Activated T-cell treated with anti-CD3 and anti-CD28 coated beads, Interleukin-2, amount 50 U/mL, for 48 hours (primary cell): Measurements from ENCODE around the gene WDFY2.

Experiments used
- DNase-seq, 2 experiments: peaks; one replicate each; pipeline ENCODE4 v3.0.0-alpha.2; 2020

Gene WDFY2

GRCh38 chr13:51717786-51718398 lies 133.6 kb downstream of the WDFY2 start:
- DNase-seq, result no peak

GRCh38 chr13:51719394-51719793 lies 135.1 kb downstream of the WDFY2 start:
- DNase-seq, result no peak

- DNase-seq, result no peak
Observed at GRCh38 chr13:51721496-51721895, 137.2 kb downstream of the WDFY2 start.

DNA sequence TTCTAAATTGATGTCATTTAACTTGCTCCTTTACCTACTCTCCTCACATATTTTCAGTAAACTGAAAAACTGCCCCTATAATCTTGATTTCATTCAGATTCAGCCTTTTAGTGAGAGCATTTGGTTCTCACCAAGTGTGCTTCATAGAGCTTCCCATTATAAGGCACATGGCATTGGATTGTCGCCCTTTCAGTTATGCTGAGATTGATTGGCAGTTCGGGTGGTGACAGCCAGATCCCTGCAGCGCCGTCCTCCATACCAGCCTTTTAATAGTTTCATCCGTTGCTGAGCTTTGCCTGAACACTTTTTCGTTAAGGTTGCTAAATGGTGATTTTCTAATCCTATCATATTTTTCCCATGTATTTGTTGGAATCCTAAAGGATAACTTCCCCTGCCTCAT lies 139.3 kb downstream of the WDFY2 start:
- DNase-seq, result no peak

DNA sequence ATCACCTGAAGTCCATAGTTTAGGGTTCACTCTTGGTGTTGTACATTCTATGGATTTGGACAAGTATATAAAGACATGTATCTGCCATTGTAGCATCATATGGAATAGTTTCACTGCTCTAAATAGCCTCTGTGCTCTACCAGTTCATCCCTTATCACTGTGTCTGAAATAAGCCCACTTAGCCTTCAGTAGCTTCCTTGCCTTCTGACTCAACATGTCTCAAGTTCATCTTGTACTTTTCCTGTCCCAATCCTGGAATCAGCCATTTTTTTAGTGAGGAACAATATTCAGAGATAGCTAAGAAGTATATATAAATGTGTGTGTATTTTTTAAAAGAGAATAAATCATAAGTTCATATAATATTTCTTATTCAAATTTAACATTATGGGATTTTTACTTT lies 140.5 kb downstream of the WDFY2 start:
- DNase-seq, result no peak

GRCh38 chr13:51726446-51727193 lies 142.4 kb downstream of the WDFY2 start:
- no peak for DNase-seq

GRCh38 chr13:51727634-51728274 lies 143.5 kb downstream of the WDFY2 start:
- DNase-seq, result no peak

DNA sequence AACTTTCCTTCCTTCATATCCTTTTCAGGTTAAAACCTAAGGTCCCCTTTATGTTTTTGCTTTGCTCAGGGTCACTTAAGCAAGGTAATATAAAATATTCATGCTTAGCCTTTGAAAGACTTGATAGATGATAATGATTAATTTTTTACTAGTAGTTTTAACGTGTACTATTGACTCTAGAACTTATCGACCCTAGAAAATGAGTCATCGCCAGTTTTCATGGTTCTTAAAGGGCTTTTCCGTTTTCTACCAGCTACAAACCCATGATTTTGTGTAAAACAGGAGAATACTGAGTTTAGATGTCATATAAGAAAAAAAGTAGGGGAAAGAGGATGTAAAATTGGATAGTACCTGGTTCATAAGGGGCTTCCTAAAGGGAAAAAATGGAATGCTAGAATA lies 144.0 kb downstream of the WDFY2 start:
- no peak for DNase-seq

DNA sequence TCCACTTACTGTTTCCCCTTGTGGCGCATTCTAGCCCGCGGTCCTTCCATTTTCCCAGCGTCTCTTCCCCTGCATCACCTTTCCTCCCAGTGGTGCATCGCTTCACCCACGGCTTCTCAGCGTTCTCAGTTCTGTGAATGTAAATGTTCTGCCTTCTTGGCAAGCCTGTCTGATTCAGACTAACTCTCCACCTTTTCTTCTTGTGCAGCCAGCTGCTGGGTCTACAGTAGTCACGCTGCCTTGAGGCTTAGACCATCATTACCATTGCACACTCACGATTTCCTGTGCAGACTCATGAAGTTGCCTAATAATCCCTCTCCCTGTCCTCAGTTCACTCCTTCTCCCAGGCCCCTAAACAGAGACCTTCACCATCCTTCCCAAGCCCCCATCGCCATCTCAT lies 144.7 kb downstream of the WDFY2 start:
- DNase-seq, result no peak

DNA sequence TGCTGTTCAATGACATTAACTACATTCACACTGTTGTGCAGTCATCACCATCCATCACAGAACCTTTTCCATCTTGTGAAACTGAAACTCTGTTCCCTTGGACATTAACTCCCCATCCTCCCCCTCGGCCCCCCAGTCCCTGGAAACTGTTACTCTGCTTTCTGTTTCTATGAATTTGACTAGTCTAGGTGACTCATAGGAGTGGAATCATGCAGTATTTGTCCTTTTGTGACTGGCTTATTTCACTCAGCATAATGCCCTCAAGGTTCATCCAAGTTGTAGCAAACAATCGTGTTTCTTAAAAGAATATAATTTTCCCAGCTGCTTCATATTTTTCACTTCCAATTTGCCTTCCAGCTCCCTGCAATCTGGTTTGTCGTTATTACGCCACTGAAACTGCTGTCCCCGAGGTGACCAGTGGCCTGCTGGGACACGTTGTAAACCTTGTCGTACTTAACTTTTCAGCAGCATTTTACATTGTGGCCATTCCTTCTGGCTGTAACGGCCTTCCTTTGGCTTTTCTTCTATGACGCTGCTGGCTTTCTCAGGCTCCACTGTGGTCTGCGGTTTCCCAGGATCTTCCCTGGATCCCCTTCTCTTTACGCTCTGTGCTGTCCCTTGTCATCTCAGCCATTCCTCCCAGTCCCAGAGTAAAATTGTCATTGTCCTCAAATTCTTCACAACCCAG lies 145.7 kb downstream of the WDFY2 start:
- DNase-seq, result peak; percentile 50 to 60

DNA sequence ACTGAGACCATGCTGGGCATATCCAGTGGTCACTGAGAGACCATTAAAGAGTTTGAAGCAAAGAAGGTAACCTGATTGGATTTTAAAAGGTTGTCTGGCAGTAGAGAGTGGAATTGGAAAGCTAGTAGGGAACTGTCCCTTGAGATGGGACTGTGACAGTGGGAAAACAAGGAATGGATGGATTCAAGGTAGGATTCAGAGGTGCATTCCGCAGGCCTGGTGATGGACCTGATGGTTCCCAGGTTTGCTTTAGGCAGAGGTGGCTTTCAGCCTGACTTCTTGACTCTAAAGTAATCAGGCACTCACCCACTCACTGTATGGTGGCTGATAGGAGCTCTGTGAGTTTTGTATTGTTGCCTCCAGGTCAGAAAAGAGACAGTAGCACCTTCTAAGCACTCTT lies 146.7 kb downstream of the WDFY2 start:
- DNase-seq, result no peak

DNA sequence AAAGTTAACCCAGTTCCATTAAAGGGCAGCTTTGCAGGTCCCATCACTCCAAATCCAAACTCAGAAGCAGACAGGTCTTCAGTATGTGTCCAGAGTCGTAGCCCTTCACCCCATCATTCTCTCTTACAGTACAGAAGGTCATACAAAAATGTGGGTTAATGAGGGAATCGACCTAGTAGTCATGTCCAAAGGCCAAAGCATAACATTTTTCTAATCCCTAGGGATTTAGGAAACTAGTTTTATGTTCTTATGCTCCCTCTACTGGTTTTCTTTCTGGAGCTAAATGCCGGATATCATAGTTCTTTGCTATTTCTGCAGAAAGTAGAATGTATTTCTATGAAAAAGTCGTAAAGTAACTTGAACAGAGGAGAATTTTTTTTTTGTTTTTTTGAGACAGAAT lies 147.5 kb downstream of the WDFY2 start:
- DNase-seq, result no peak

GRCh38 chr13:51733374-51734298 lies 149.4 kb downstream of the WDFY2 start:
- no peak for DNase-seq

- DNase-seq, result no peak
Observed at GRCh38 chr13:51734786-51735185, 150.5 kb downstream of the WDFY2 start.

- peak in 1 of 2 experiments; percentile 26 for DNase-seq
Observed at GRCh38 chr13:51737609-51738008, 153.3 kb downstream of the WDFY2 start.

DNA sequence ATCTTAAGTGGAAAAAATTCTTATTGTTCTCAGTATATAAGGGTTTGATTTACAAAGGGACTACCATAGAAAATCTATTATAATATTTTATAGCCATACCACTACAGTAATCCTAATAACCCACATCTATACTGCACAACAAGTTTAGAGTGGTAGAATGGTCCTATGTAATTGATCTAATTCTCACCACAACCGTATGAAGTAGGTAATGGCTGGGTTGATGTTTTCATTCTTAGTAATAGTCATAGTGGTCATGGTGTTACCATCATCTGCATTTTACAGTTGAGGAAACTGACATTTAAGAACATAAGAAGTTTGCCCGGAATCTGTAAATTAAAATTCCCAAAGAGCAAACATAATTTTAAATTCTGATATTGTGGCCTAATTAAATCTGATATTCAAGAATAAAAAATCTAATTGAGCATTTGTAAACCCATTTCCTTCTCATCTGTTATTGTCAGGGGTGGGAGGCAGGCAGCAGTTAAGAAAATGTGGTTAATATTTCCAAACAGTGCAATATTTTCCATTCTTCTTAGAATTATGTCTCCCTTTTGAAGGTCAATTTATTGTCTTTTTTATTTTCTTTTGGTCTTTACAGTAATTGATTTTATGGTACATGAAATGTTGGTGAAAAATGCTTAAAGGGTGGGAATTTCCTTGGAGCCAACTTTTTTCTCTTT lies 154.1 kb downstream of the WDFY2 start:
- DNase-seq, result no peak

- no peak for DNase-seq
Observed at GRCh38 chr13:51739027-51739764, 154.9 kb downstream of the WDFY2 start.

GRCh38 chr13:51740698-51741097 lies 156.4 kb downstream of the WDFY2 start:
- DNase-seq, result no peak

- no peak for DNase-seq
Observed at GRCh38 chr13:51742031-51742430, 157.8 kb downstream of the WDFY2 start.

- no peak for DNase-seq
Observed at GRCh38 chr13:51742611-51743010, 158.3 kb downstream of the WDFY2 start.

DNA sequence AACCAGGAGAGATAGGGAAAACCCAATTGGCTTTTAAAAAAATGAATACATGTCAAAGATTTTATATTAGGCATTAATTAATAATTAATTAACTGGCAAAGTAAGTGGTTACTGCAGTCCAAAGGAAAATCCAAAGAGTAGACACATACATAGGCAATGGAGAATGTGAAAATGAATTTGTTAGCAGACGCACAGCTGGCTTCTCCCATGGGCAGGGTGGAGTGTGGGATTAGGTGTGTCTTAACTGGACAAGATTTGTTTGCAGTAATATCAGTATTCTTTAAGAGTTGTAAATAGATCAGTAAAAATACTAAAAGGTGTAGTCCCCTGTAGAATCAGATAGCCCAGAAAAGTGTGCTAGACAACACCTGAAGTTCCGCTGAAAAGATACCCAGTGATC lies 161.0 kb downstream of the WDFY2 start:
- DNase-seq, result no peak
